Neural cell (in vitro differentiated cells): ENCODE data around the gene ZBTB40. TPM values are rescaled to one million over a fixed set of nuclear protein-coding genes. Genes with fewer than 3 reads are reported as not detected.

Source experiments
- H2AFZ ChIP-seq: fragments of 200-600, 300-800 bp; sonication (generic), shearing (Covaris generic); 2 replicates; pipeline ENCODE4 v1.6.0; 2014; ENCODE audit warnings: low read depth, mild to moderate bottlenecking, antibody characterized with exemption, low read length, moderate library complexity
- H3F3A ChIP-seq: fragments of 200-600 bp; shearing (Covaris generic); 2 replicates; pipeline ENCODE4 v1.6.1; 2016; ENCODE audit warnings: mild to moderate bottlenecking, moderate library complexity, mixed read lengths, antibody characterized with exemption, low read length; ENCODE audit not compliant: insufficient read depth, poor library complexity, severe bottlenecking
- H3K27ac ChIP-seq: fragments of 200-600, 300-800 bp; sonication (generic), shearing (Covaris generic); 2 replicates; pipeline ENCODE4 v1.5.1; 2014; ENCODE audit warnings: mild to moderate bottlenecking, low read length, moderate library complexity
- H3K27me3 ChIP-seq: fragments of 300-800, 200-600 bp; sonication (generic), shearing (Covaris generic); 2 replicates; pipeline ENCODE4 v1.6.0; 2014; ENCODE audit warnings: mild to moderate bottlenecking, low read depth, low read length, moderate library complexity; ENCODE audit not compliant: insufficient read depth
- H3K36me3 ChIP-seq: fragments of 300-800, 200-600 bp; sonication (generic), shearing (Covaris generic); 2 replicates; pipeline ENCODE4 v1.5.1; 2014; ENCODE audit warnings: mild to moderate bottlenecking, antibody characterized with exemption, low read length, moderate library complexity; ENCODE audit not compliant: insufficient read depth
- H3K4me2 ChIP-seq: fragments of 300-800, 200-600 bp; sonication (generic), shearing (Covaris generic); 2 replicates; pipeline ENCODE4 v1.6.0; 2014; ENCODE audit warnings: mild to moderate bottlenecking, low read length
- H3K4me3 ChIP-seq: fragments of 300-800, 200-600 bp; sonication (generic), shearing (Covaris generic); 2 replicates; pipeline ENCODE4 v1.5.1; 2014; ENCODE audit warnings: mild to moderate bottlenecking, low read length, moderate library complexity
- H3K79me2 ChIP-seq: fragments of 200-600 bp; shearing (Covaris generic); replicated peaks from 2 replicates; pipeline ENCODE4 v1.6.0; 2014; ENCODE audit warnings: mild to moderate bottlenecking, low read length, moderate library complexity; ENCODE audit not compliant: insufficient read depth
- H3K9ac ChIP-seq: fragments of 300-800, 200-600 bp; sonication (generic), shearing (Covaris generic); 2 replicates; pipeline ENCODE4 v1.6.1; 2016; ENCODE audit warnings: mild to moderate bottlenecking, low read length, mixed read lengths
- H3K9me2 ChIP-seq: fragments of 200-600 bp; shearing (Covaris generic); 2 replicates; pipeline ENCODE4 v1.6.1; 2016; ENCODE audit warnings: mild to moderate bottlenecking, low read length, mixed read lengths; ENCODE audit not compliant: insufficient read depth
- H3K9me3 ChIP-seq: fragments of 200-600, 300-800 bp; sonication (generic), shearing (Covaris generic); 2 replicates; pipeline ENCODE4 v1.6.1; 2016; ENCODE audit warnings: mild to moderate bottlenecking, mixed run types, low read length, moderate library complexity, mixed read lengths
- H4K20me1 ChIP-seq: fragments of 200-600 bp; shearing (Covaris generic); 2 replicates; pipeline ENCODE4 v1.6.1; 2016; ENCODE audit warnings: mild to moderate bottlenecking, mixed run types; ENCODE audit not compliant: insufficient read depth
- EP300 ChIP-seq: fragments of 450-650 bp; conservative IDR thresholded peaks from 2 replicates; pipeline ENCODE4 v1.6.1; 2014; ENCODE audit warnings: antibody characterized with exemption, mild to moderate bottlenecking, moderate library complexity; ENCODE audit not compliant: poor library complexity, severe bottlenecking
- EZH2 ChIP-seq: fragments of 200-600, 300-800 bp; shearing (Covaris generic), sonication (generic); IDR thresholded peaks from 2 replicates; pipeline ENCODE4 v1.6.1; 2014; ENCODE audit warnings: antibody characterized with exemption, low read length, borderline replicate concordance, mild to moderate bottlenecking; ENCODE audit not compliant: insufficient read depth, poor library complexity, severe bottlenecking
- MXI1 ChIP-seq: fragments of 450-650 bp; conservative IDR thresholded peaks from 2 replicates; pipeline ENCODE4 v1.6.1; 2014; ENCODE audit warnings: antibody characterized with exemption, mild to moderate bottlenecking; ENCODE audit not compliant: poor library complexity, severe bottlenecking
- POLR2AphosphoS5 ChIP-seq: IDR thresholded peaks from 2 replicates; pipeline ENCODE4 v1.6.1; 2012
- RAD21 ChIP-seq: fragments of 450-650 bp; conservative IDR thresholded peaks from 2 replicates; pipeline ENCODE4 v1.6.1; 2014; ENCODE audit warnings: antibody characterized with exemption, mild to moderate bottlenecking, moderate library complexity
- SMC3 ChIP-seq: fragments of 450-650 bp; conservative IDR thresholded peaks from 2 replicates; pipeline ENCODE4 v1.6.1; 2014; ENCODE audit warnings: antibody characterized with exemption, mild to moderate bottlenecking, moderate library complexity; ENCODE audit not compliant: poor library complexity
- TAF1 ChIP-seq: IDR thresholded peaks from 2 replicates; pipeline ENCODE4 v1.6.1; 2012; ENCODE audit warnings: low read depth
- polyA plus RNA-seq: library from polyadenylated mRNA; depleted of rRNA; stranded (reverse); fragments of >200 nt; gene quantifications from 2 replicates; pipeline ENCODE4 v1.2.3, GENCODE V29; 2014
- TF ChIP-seq, protein P1 (sequence below): IDR thresholded peaks from 2 replicates; pipeline ENCODE4 v1.6.1; 2012; ENCODE audit warnings: borderline replicate concordance
- TF ChIP-seq, protein P2 (sequence below): fragments of 450-650 bp; IDR thresholded peaks from 2 replicates; pipeline ENCODE4 v1.5.1; 2014; ENCODE audit warnings: antibody characterized with exemption, mild to moderate bottlenecking, moderate library complexity; ENCODE audit not compliant: poor library complexity, severe bottlenecking

ZBTB40 gene
- polyA plus RNA-seq, 1 donor from 2014 or later, result 12.7 TPM

DNA sequence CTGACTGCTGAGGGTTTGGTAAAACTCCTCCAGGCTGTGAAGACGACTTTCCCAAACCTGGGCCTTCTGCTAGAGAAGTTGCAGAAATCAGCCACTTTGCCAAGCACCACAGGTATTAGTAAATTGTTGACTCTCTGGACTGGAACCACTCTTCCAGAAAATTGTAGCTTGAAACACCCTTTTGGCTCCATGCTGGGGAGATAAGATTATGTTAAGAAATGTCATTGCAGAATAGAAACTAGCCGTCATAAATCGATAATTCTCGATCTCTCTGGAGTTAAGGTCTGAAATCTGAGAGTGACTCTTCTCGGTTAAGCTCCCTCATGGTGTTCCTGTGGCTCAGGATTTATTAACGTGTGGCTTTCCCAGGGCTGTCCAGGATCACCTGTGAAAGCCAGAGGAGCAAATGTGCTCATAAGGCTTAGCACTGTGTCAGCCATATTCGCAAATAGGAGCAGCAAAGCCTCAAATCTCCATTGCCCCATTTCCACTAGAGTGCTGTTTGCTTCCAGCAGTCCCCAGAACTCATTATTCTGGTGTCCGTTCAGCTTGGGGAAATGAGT lies 54.6 kb downstream of the ZBTB40 start:
- H4K20me1 ChIP-seq, result no peaks in the 10 kb centered on the region
- H3F3A ChIP-seq, result no peaks in the 10 kb centered on the region

DNA sequence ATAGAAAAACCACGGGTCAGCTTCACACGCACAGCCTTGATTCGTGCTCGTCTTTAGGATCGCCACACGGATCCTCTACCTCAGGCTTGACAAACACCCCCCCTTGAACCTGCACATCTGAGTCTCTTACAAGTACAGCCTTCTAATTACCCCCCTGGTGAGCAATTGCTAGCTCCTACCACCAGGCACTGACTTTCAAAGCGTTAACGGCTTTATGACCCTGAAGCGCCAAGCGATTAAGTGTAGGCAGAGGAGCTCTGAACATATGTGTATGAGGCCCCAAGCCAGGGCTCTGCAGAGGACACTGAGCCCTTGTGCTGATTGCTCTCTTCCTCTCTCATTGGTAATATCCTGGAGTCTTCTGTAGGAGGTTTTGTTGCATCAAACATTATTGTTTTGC lies 55.9 kb downstream of the ZBTB40 start:
- H3K27ac ChIP-seq, result peak overlapping the region; percentile 51
- H3F3A ChIP-seq, result no peaks in the 10 kb centered on the region
- no peaks in the 10 kb centered on the region for H3K27me3 ChIP-seq
- no peaks in the 10 kb centered on the region for H3K36me3 ChIP-seq
- no peaks in the 10 kb centered on the region for H3K9me3 ChIP-seq
- no peak overlapping the region for H3K9ac ChIP-seq
- H3K4me2 ChIP-seq, result no peak overlapping the region
- no peaks in the 10 kb centered on the region for H3K9me2 ChIP-seq
- H4K20me1 ChIP-seq, result no peaks in the 10 kb centered on the region
- H2AFZ ChIP-seq, result no peak overlapping the region
- TF ChIP-seq POLR2AphosphoS5, result peak; percentile 64
- TF ChIP-seq, protein P1, sequence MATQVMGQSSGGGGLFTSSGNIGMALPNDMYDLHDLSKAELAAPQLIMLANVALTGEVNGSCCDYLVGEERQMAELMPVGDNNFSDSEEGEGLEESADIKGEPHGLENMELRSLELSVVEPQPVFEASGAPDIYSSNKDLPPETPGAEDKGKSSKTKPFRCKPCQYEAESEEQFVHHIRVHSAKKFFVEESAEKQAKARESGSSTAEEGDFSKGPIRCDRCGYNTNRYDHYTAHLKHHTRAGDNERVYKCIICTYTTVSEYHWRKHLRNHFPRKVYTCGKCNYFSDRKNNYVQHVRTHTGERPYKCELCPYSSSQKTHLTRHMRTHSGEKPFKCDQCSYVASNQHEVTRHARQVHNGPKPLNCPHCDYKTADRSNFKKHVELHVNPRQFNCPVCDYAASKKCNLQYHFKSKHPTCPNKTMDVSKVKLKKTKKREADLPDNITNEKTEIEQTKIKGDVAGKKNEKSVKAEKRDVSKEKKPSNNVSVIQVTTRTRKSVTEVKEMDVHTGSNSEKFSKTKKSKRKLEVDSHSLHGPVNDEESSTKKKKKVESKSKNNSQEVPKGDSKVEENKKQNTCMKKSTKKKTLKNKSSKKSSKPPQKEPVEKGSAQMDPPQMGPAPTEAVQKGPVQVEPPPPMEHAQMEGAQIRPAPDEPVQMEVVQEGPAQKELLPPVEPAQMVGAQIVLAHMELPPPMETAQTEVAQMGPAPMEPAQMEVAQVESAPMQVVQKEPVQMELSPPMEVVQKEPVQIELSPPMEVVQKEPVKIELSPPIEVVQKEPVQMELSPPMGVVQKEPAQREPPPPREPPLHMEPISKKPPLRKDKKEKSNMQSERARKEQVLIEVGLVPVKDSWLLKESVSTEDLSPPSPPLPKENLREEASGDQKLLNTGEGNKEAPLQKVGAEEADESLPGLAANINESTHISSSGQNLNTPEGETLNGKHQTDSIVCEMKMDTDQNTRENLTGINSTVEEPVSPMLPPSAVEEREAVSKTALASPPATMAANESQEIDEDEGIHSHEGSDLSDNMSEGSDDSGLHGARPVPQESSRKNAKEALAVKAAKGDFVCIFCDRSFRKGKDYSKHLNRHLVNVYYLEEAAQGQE, result no peak
- no peak for TF ChIP-seq EZH2
- no peak for TF ChIP-seq EP300
- no peak for TF ChIP-seq MXI1
- TF ChIP-seq TAF1, result no peak
- no peak for TF ChIP-seq SMC3
- TF ChIP-seq, protein P2, sequence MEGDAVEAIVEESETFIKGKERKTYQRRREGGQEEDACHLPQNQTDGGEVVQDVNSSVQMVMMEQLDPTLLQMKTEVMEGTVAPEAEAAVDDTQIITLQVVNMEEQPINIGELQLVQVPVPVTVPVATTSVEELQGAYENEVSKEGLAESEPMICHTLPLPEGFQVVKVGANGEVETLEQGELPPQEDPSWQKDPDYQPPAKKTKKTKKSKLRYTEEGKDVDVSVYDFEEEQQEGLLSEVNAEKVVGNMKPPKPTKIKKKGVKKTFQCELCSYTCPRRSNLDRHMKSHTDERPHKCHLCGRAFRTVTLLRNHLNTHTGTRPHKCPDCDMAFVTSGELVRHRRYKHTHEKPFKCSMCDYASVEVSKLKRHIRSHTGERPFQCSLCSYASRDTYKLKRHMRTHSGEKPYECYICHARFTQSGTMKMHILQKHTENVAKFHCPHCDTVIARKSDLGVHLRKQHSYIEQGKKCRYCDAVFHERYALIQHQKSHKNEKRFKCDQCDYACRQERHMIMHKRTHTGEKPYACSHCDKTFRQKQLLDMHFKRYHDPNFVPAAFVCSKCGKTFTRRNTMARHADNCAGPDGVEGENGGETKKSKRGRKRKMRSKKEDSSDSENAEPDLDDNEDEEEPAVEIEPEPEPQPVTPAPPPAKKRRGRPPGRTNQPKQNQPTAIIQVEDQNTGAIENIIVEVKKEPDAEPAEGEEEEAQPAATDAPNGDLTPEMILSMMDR, result peak; percentile 20
- TF ChIP-seq RAD21, result peak; percentile 10
- peak overlapping the region; percentile 14 for H3K4me3 ChIP-seq
- H3K79me2 ChIP-seq, result no peaks in the 10 kb centered on the region

More for the DNA sequence above, 54.6 kb downstream of the ZBTB40 start:
- H3K27me3 ChIP-seq, result no peaks in the 10 kb centered on the region
- no peaks in the 10 kb centered on the region for H3K9me2 ChIP-seq
- H3K36me3 ChIP-seq, result no peaks in the 10 kb centered on the region
- no peak overlapping the region for H3K27ac ChIP-seq
- H3K9ac ChIP-seq, result no peak overlapping the region
- H3K4me3 ChIP-seq, result no peak overlapping the region
- no peaks in the 10 kb centered on the region for H3K9me3 ChIP-seq
- TF ChIP-seq SMC3 (no peak), RAD21 (no peak), MXI1 (no peak), TAF1 (no peak), EZH2 (no peak), EP300 (no peak), POLR2AphosphoS5 (no peak)
- TF ChIP-seq, protein P1, result no peak
- TF ChIP-seq, protein P2, result no peak
- H2AFZ ChIP-seq, result no peak overlapping the region
- H3K4me2 ChIP-seq, result no peak overlapping the region
- H3K79me2 ChIP-seq, result no peaks in the 10 kb centered on the region
